Activated CD8-positive, alpha-beta memory T cell treated with anti-CD3 and anti-CD28 coated beads, Interleukin-2, amount 50 U/mL, for 1 hour (primary cell): ENCODE measurements around the gene CYTIP.
A peak's percentile ranks its signal among the peaks of the same experiment; 100 is the strongest.
"Not testable (repeated sequence)": the region's sequence is repeated elsewhere in the genome, so short reads cannot be mapped to it uniquely, and the experiment has no call there.

Source experiments
- DNase-seq: peaks from one replicate; pipeline ENCODE4 v3.0.0-alpha.2; 2020; ENCODE audit errors: extremely low read depth

The CYTIP gene

GRCh38 chr2:157424374-157424773 is 19.5 kb downstream of the CYTIP start:
- DNase-seq = no peak

- no peak for DNase-seq
These were observed 21.9 kb downstream of the CYTIP start for GRCh38 chr2:157421964-157422363.

GRCh38 chr2:157421331-157421944 is 22.5 kb downstream of the CYTIP start:
- no peak for DNase-seq

GRCh38 chr2:157420771-157421323 is 23.0 kb downstream of the CYTIP start:
- DNase-seq = no peak

- DNase-seq = no peak
These were observed 24.8 kb downstream of the CYTIP start for GRCh38 chr2:157419031-157419575.

GRCh38 chr2:157418239-157418641 is 25.6 kb downstream of the CYTIP start:
- DNase-seq = no peak

GRCh38 chr2:157415591-157416101 is 28.2 kb downstream of the CYTIP start:
- no peak for DNase-seq

- DNase-seq = no peak
These were observed 29.8 kb downstream of the CYTIP start for GRCh38 chr2:157414050-157414449.

GRCh38 chr2:157413326-157414035 is 30.4 kb downstream of the CYTIP start:
- peak; percentile 46 for DNase-seq

- no peak for DNase-seq
These were observed 32.1 kb downstream of the CYTIP start for GRCh38 chr2:157411624-157412336.

GRCh38 chr2:157405398-157405797 is 38.5 kb downstream of the CYTIP start:
- DNase-seq = not testable (repeated sequence)

GRCh38 chr2:157404363-157404762 is 39.5 kb downstream of the CYTIP start:
- DNase-seq = peak; percentile 70

GRCh38 chr2:157402801-157403485 is 40.9 kb downstream of the CYTIP start:
- not testable (repeated sequence) for DNase-seq

GRCh38 chr2:157395811-157396210 is 48.1 kb downstream of the CYTIP start:
- no peak for DNase-seq

- DNase-seq = no peak
These were observed 49.0 kb downstream of the CYTIP start for GRCh38 chr2:157394928-157395327.

- no peak for DNase-seq
These were observed 50.5 kb downstream of the CYTIP start for GRCh38 chr2:157393348-157393747.

- no peak for DNase-seq
These were observed 55.1 kb downstream of the CYTIP start for GRCh38 chr2:157388827-157389226.

- DNase-seq = no peak
These were observed 57.1 kb downstream of the CYTIP start for GRCh38 chr2:157386747-157387146.

- no peak for DNase-seq
These were observed 57.6 kb downstream of the CYTIP start for GRCh38 chr2:157386247-157386646.

- no peak for DNase-seq
These were observed 66.0 kb downstream of the CYTIP start for GRCh38 chr2:157377861-157378260.

- no peak for DNase-seq
These were observed 67.8 kb downstream of the CYTIP start for GRCh38 chr2:157376041-157376440.
